B cell (primary cell): Measurements from ENCODE around the gene IGHMBP2. TPM values are rescaled to one million over a fixed set of nuclear protein-coding genes. Genes with fewer than 3 reads are reported as not detected.
A peak's percentile ranks its signal among the peaks of the same experiment; 100 is the strongest.

Source experiments
- ATAC-seq: fragments of 200-7000 bp; cut with Tn5 transposase; one replicate; pipeline ENCODE4 v1.10.0; 2021; ENCODE audit warnings: low read depth, mild to moderate bottlenecking, moderate number of reproducible peaks, moderate library complexity
- CTCF ChIA-PET: fragments of 350-600 bp; sonication (Branson Sonifier 250); formaldehyde crosslinking; loops from one replicate; lab custom pipeline; 2021; ENCODE audit warnings: antibody characterized with exemption, inconsistent platforms; lab: Charles Lee
- POLR2A ChIA-PET: fragments of 350-600 bp; sonication (Branson Sonifier 250); formaldehyde crosslinking; loops from one replicate; lab custom pipeline; 2021; ENCODE audit warnings: antibody characterized with exemption; lab: Charles Lee
- DNase-seq: peaks from one replicate; pipeline ENCODE4 v3.0.0; 2013
- H2AFZ ChIP-seq: 2 replicates; pipeline ENCODE4 v1.6.1; 2012; ENCODE audit warnings: mild to moderate bottlenecking, low read depth, low read length; ENCODE audit not compliant: insufficient read depth, poor library complexity, severe bottlenecking
- H3K27ac ChIP-seq, 2 donors: 1 replicate in 1 of 2; 2 replicates in 1 of 2; pipeline ENCODE4 v1.5.1; 2012 to 2013; ENCODE audit warnings: low read length in 2 of 2, mild to moderate bottlenecking in 2 of 2, moderate library complexity in 1 of 2
- H3K27me3 ChIP-seq, 4 experiments: fragments of 200-600 bp in 1 of 4; sonication (generic) in 1 of 4; replicated peaks in 1 of 4; 1 replicate in 2 of 4; 2 replicates in 2 of 4; pipeline versions ENCODE4 v1.6.1 to v1.7.0; 2013 to 2016; ENCODE audit warnings: low read length in 3 of 4, mild to moderate bottlenecking in 2 of 4, mixed read lengths in 1 of 4, moderate library complexity in 1 of 4; ENCODE audit not compliant: insufficient read depth in 4 of 4, control insufficient read depth in 3 of 4; ENCODE audit errors: control extremely low read depth in 1 of 4
- H3K36me3 ChIP-seq, 2 experiments: replicated peaks in 1 of 2; 1 replicate in 1 of 2; 2 replicates in 1 of 2; pipeline versions ENCODE4 v1.6.1 to v1.7.1; 2013; ENCODE audit warnings: low read length in 1 of 2; ENCODE audit not compliant: insufficient read depth in 2 of 2, control insufficient read depth in 1 of 2; ENCODE audit errors: control extremely low read depth in 1 of 2, extremely low read depth in 1 of 2
- H3K4me1 ChIP-seq, 2 donors: fragments of 200-600 bp in 1 of 2; sonication (generic) in 1 of 2; 1 replicate in 1 of 2; 2 replicates in 1 of 2; pipeline versions ENCODE4 v1.5.1 to v1.6.1; 2013 to 2017; ENCODE audit warnings: low read length in 2 of 2; ENCODE audit not compliant: control insufficient read depth in 2 of 2, insufficient read depth in 2 of 2
- H3K4me2 ChIP-seq: replicated peaks from 2 replicates; pipeline ENCODE3; 2012; ENCODE audit warnings: mild to moderate bottlenecking, low read depth, low read length; ENCODE audit not compliant: poor library complexity, severe bottlenecking
- H3K4me3 ChIP-seq, 5 experiments: fragments of 200-600 bp in 1 of 5; sonication (generic) in 1 of 5; 1 replicate in 3 of 5; 2 replicates in 2 of 5; pipeline versions ENCODE4 v1.5.1 to v1.7.0; 2011 to 2016; ENCODE audit warnings: low read length in 4 of 5, mild to moderate bottlenecking in 4 of 5, low read depth in 2 of 5, control low read depth in 1 of 5, moderate library complexity in 1 of 5; ENCODE audit not compliant: insufficient read depth in 1 of 5; ENCODE audit errors: control extremely low read depth in 1 of 5, extremely low read depth in 1 of 5
- H3K79me2 ChIP-seq: fragments of 200-600 bp; sonication (generic); one replicate; pipeline ENCODE4 v1.6.0; 2016; ENCODE audit warnings: low read length; ENCODE audit not compliant: control insufficient read depth, insufficient read depth
- H3K9ac ChIP-seq: fragments of 200-600 bp; sonication (generic); 2 replicates; pipeline ENCODE4 v1.6.1; 2017; ENCODE audit warnings: mild to moderate bottlenecking, low read length, moderate library complexity
- H3K9me3 ChIP-seq, 3 donors: one replicate each; pipeline versions ENCODE4 v1.6.1 to v1.7.1; 2013; ENCODE audit warnings: low read length in 2 of 3; ENCODE audit not compliant: control insufficient read depth in 2 of 3, insufficient read depth in 1 of 3; ENCODE audit errors: control extremely low read depth in 1 of 3
- H4K20me1 ChIP-seq: 2 replicates; pipeline ENCODE4 v1.6.0; 2012; ENCODE audit warnings: mild to moderate bottlenecking, low read length; ENCODE audit not compliant: insufficient read depth, control insufficient read depth, poor library complexity, severe bottlenecking
- H3K27ac Mint-ChIP-seq: one replicate; pipeline ENCODE4 v1.8.0; 2021; ENCODE audit warnings: mixed read lengths
- H3K27me3 Mint-ChIP-seq: one replicate; pipeline ENCODE4 v1.8.0; 2021; ENCODE audit warnings: mixed read lengths
- H3K4me1 Mint-ChIP-seq: one replicate; pipeline ENCODE4 v1.8.0; 2021; ENCODE audit warnings: mixed read lengths
- H3K4me3 Mint-ChIP-seq: one replicate; pipeline ENCODE4 v1.8.0; 2021; ENCODE audit warnings: mixed read lengths
- H3K9me3 Mint-ChIP-seq: one replicate; pipeline ENCODE4 v1.8.0; 2022; ENCODE audit warnings: mixed read lengths; ENCODE audit not compliant: insufficient read depth
- EZH2 ChIP-seq: IDR thresholded peaks from 2 replicates; pipeline ENCODE4 v1.6.1; 2012; ENCODE audit warnings: borderline replicate concordance, low read depth, mild to moderate bottlenecking, moderate library complexity, low read length; ENCODE audit not compliant: insufficient read depth, poor library complexity, severe bottlenecking
- WGBS: methylation state at CpG from one replicate; pipeline ENCODE4 v1.1.5; 2013; ENCODE audit warnings: missing lambda C conversion rate; ENCODE audit not compliant: insufficient coverage; 5-methylcytosine and 5-hydroxymethylcytosine counted together
- intact Hi-C: fragments of 100-400 bp; cut with micrococcal nuclease; formaldehyde crosslinking; loops from one replicate; pipeline ENCODE4 v1.10.0; 2022
- polyA plus RNA-seq: library from polyadenylated mRNA; depleted of rRNA; stranded (reverse); fragments of >200 nt; gene quantifications from 2 replicates; pipeline ENCODE4 v1.2.3, GENCODE V29; 2012
- total RNA-seq, 2 donors: library from RNA; stranded (reverse); fragments of 120-200 nt in 1 of 2; gene quantifications; 1 replicate in 1 of 2; 2 replicates in 1 of 2; pipeline versions ENCODE4 v1.2.3 to v1.2.4, GENCODE V29; 2013 to 2022
- TF ChIP-seq, protein P1 (sequence below): fragments of 200-600 bp; IDR thresholded peaks from one replicate; pipeline ENCODE4 v1.8.0; 2022; ENCODE audit warnings: antibody characterized with exemption, mild to moderate bottlenecking

IGHMBP2 gene
- total and polyA plus RNA-seq, 2 donors (not counting 1 experiment from before 2014, with no cell fraction given), result 41.4 to 42.9 TPM

DNA sequence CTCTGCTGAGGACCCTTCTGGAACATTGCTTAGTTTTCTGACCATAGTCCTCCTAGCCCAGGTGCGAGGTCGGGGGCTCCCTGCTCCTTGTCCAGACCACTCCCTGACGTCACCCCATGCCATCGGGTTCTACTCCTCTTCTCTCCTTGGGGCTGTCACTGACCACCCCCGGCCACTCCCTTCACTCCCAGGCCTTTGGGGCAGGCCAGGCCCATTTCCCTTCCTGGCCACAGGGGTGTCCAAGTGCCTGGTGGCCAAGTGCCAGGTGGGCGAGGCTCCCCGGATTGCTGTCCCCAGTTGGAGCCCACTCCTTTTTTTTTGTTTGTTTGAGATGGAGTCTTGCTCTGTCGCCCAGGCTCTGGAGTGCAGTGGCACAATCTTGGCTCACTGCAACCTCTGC is 57.6 kb downstream of the IGHMBP2 start:
- H3K27me3 ChIP-seq, result peaks cover 0 to 7% (median 0%) of the 10 kb centered on the region in 4 experiments
- no peak for TF ChIP-seq EZH2
- TF ChIP-seq, protein P1, sequence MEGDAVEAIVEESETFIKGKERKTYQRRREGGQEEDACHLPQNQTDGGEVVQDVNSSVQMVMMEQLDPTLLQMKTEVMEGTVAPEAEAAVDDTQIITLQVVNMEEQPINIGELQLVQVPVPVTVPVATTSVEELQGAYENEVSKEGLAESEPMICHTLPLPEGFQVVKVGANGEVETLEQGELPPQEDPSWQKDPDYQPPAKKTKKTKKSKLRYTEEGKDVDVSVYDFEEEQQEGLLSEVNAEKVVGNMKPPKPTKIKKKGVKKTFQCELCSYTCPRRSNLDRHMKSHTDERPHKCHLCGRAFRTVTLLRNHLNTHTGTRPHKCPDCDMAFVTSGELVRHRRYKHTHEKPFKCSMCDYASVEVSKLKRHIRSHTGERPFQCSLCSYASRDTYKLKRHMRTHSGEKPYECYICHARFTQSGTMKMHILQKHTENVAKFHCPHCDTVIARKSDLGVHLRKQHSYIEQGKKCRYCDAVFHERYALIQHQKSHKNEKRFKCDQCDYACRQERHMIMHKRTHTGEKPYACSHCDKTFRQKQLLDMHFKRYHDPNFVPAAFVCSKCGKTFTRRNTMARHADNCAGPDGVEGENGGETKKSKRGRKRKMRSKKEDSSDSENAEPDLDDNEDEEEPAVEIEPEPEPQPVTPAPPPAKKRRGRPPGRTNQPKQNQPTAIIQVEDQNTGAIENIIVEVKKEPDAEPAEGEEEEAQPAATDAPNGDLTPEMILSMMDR, result no peak
- ATAC-seq, result no peak
- no peaks in the 10 kb centered on the region for H4K20me1 ChIP-seq
- no peak overlapping the region for H3K4me3 Mint-ChIP-seq
- peaks cover 0 to 20% (median 0%) of the 10 kb centered on the region in 3 donors for H3K9me3 ChIP-seq
- peaks cover 3% of the 10 kb centered on the region for H3K27me3 Mint-ChIP-seq
- POLR2A ChIA-PET, result no interaction called here
- no peak for DNase-seq
- peaks cover 11% of the 10 kb centered on the region for H3K4me1 Mint-ChIP-seq
- intact Hi-C loops, result no loop called here
- CTCF ChIA-PET, result interaction anchor here (0.6 kb wide), 1 partner anchor 14 kb away, joined by 3 read pairs; no protein-coding TSS in a partner anchor
- H3K4me2 ChIP-seq, result no peak overlapping the region
- H3K79me2 ChIP-seq, result no peaks in the 10 kb centered on the region
- H3K36me3 ChIP-seq, result no peaks in the 10 kb centered on the region
- no peak overlapping the region for H3K27ac Mint-ChIP-seq
- peaks cover 0 to 11% of the 10 kb centered on the region in 2 donors for H3K4me1 ChIP-seq
- no peak overlapping the region for H3K9ac ChIP-seq
- H3K4me3 ChIP-seq, result no peak overlapping the region
- H2AFZ ChIP-seq, result no peak overlapping the region
- H3K9me3 Mint-ChIP-seq, result peaks cover 4% of the 10 kb centered on the region
- H3K27ac ChIP-seq, result no peak overlapping the region
- WGBS, result 90% methylated on average over 5 of the region's 8 CpGs

GRCh38 chr11:68962527-68963250 is 59.0 kb downstream of the IGHMBP2 start:
- Mint-ChIP-seq H3K4me3 (peak overlapping the region; percentile 18), H3K27me3 (peaks cover 4% of the 10 kb centered on the region), H3K4me1 (peaks cover 8% of the 10 kb centered on the region), H3K27ac (peak overlapping the region; percentile 61), H3K9me3 (peaks cover 4% of the 10 kb centered on the region)
- Histone ChIP-seq H3K27ac (no peak overlapping the region), H2AFZ (no peak overlapping the region), H3K27me3 (peaks cover 0 to 1% (median under 1%) of the 10 kb centered on the region in 4 experiments), H3K4me3 (no peak overlapping the region), H4K20me1 (no peaks in the 10 kb centered on the region), H3K4me1 (peaks cover 0 to 8% of the 10 kb centered on the region in 2 donors), H3K4me2 (peak overlapping the region; percentile 1), H3K36me3 (no peaks in the 10 kb centered on the region), H3K79me2 (no peaks in the 10 kb centered on the region), H3K9ac (no peak overlapping the region), H3K9me3 (peaks cover 0 to 15% (median 0%) of the 10 kb centered on the region in 3 donors)
- POLR2A ChIA-PET, result no interaction called here
- TF ChIP-seq EZH2, result no peak
- TF ChIP-seq, protein P1, result no peak
- peak; percentile 39 for DNase-seq
- CTCF ChIA-PET, result no interaction called here
- no peak for ATAC-seq
- intact Hi-C loops, result no loop called here
- WGBS, result 53% methylated on average over 11 of the region's 16 CpGs
